HG03175 (cell line): ENCODE results near the gene PLEKHA6.
A peak's percentile ranks its signal among the peaks of the same experiment; 100 is the strongest.

Experiments used
- ATAC-seq: cut with Tn5 transposase; IDR thresholded peaks from one replicate; pipeline ENCODE4 v1.9.1; 2021; ENCODE audit warnings: mild to moderate bottlenecking, moderate library complexity; ENCODE audit not compliant: unreplicated experiment

PLEKHA6 gene

DNA sequence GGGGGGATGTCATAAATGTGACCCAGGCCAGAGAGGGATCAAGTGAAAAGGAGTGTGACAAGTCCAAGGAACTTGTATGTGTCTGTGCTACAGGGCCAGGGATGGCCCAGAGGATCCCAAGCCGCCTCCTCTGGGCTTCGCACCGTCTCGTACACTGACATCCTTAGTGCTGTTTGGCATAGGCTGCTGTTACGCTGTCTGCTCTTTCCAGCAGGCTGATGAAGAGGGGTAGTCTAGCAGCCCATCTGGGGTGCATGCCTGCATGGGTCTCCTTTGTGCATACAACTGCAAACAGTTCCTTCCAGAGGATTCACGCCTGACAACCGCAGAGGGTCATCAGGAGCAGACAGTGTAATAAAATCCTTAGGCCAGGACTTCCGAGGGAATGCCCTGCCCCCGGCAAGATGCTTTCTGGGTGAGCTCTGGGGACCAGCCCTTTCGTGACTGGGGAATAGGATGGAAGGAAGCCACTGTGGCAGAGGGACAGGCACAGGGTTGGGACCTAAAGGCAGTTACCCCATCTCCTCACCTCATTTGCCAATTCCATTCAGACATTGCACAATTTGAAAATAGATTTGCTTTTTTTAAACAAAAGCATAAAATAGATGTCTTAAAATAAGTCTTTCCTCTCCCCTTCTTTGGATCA is 139.6 kb downstream of the PLEKHA6 start:
- no peak for ATAC-seq

- ATAC-seq, result no peak
Observed at GRCh38 chr1:204218552-204218951, 141.2 kb downstream of the PLEKHA6 start.

- no peak for ATAC-seq
Observed at GRCh38 chr1:204217648-204218000, 142.1 kb downstream of the PLEKHA6 start.

- no peak for ATAC-seq
Observed at GRCh38 chr1:204216880-204217647, 142.7 kb downstream of the PLEKHA6 start.

DNA sequence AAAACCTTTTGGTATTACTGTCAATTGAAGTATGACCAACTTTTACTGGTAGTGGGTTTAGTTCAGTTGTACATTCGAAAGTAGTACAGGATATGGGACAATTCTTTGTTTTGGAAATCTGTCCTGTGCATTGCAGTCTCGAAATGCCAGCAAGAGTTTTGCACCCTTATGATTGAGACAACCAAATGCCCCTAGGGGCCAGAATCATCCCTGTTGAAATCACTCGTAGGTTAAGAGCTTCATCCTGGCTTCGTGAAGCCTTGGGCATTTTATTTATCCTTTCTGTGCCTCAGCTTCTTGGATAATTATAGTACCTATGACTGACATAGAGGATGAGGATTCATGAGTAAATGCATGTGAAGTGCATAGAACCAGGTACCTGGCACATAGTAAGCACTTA is 143.5 kb downstream of the PLEKHA6 start:
- no peak for ATAC-seq

GRCh38 chr1:204213668-204214662 is 145.8 kb downstream of the PLEKHA6 start, which contains the start of gene GOLT1A:
Gene GOLT1A (minus strand): TSS chr1:204213988. CDS start chr1:204213906, 82 bp downstream.
- ATAC-seq, result peak; percentile 80

DNA sequence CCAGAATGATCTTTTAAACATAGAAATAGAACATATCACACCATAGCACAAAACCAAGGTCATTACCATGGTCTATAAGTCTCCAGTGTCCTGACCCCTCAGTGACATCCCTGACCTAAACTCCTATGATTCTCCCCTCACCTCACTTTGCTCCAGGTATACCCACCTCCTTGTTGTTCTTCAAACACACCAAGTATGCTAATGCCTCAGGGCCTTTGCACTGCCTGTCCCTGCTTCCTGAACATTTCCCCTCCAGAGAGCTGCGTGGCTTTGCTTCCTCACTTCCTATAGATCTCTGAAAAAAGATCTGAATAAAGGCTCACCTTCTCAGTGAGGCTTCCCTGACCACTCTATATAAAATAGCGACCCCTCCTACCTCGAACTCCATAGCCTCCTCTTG is 147.0 kb downstream of the PLEKHA6 start:
- no peak for ATAC-seq

- no peak for ATAC-seq
Observed at GRCh38 chr1:204211046-204211445, 148.7 kb downstream of the PLEKHA6 start.

DNA sequence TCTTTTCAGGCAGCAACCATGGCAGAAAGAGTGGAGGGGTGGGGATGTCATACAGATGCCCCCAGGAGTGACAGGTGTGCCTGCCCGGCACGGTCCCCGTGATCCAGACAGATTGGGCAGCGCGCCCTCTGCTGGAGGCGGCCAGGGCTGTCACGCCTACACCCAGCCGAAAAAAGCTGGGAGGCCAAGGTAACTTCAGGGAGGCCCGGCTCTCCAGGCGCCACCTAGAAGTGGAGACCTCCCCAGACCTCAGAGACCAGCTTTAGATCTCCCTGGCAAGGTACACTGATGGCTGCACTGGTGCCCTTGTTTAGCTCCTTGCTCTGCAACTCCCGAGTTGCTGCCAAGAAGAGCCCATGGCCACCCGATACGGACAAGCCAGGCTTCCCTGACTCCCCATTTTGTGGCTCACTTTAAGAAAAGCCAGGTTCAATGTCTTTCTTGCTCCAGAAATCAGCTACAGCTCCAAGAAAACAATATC is 152.6 kb downstream of the PLEKHA6 start:
- peak; percentile 60 for ATAC-seq

- no peak for ATAC-seq
Observed at GRCh38 chr1:204206121-204206520, 153.6 kb downstream of the PLEKHA6 start.

DNA sequence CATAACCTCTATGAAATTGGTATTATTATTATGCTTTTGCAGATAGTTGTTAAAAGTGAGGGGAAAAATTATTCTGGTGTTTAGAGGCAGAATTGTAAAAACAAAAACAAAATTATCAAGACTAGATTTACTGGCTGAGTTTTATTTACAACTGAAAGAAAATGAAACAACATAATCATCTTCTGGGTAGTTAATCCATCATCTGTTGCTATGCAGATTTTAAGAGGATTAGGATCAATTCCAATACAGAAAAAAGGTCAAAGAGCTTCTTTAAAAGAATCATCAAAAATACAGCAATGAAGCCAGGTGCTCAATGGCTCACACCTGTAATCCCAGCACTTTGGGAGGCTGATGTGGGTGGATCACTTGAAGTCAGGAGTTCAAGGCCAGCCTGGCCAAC is 154.2 kb downstream of the PLEKHA6 start:
- ATAC-seq, result no peak

- no peak for ATAC-seq
Observed at GRCh38 chr1:204204944-204205343, 154.8 kb downstream of the PLEKHA6 start.

- ATAC-seq, result no peak
Observed at GRCh38 chr1:204203206-204203767, 156.4 kb downstream of the PLEKHA6 start.

DNA sequence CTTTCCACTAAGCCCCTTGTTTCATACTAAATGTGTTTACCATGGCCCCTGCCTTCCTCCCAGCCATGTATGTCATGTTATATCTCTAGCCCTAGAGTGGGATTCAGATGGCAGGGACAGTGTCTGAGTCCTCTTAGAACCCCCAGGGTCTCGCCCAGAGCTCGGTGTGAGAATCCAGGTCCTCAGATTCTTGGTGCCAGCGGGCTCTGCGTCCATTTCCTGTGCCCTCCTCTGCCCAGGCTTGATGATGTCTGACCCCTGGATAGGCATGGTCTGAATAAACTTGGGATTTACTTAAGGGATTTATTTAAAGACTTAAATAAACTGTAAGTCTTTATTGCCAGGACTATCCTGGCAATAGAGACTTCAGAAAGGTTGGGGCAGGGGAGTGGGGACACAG is 157.2 kb downstream of the PLEKHA6 start:
- ATAC-seq, result no peak

DNA sequence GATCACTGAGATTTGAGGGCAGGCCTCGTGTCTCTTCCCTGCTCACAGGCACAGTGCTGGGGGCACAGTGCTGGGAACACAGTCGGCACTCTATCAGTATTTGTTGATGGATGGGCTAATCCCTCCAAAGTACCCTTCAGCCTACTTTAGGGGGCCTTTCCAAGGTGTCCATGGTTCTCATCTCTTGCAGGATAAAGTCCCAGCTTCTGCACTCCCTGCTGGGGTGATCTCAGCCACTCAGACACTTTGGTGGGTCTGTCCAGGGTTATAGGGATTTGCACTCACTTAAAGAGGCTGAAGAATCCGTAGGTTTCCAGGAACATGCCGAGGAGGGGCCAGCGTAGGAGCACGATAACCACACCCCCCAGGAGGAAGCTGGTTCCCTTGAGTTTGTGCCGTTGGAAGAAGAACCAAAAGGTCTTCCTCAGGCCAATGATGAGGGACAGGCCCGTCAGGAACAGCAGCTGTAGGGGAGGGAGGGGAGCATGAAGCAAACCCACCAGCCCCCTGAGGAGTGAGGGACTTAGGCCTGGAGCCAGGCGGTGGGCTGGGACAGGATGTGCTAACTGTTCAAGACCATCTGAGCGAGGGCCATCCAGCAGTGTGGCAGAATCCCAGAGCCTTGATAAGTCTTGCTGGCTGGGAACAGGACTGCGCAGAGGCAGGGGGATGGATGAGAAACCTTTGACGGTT is 158.2 kb downstream of the PLEKHA6 start:
- ATAC-seq, result no peak

GRCh38 chr1:204199579-204199978 is 160.2 kb downstream of the PLEKHA6 start:
- ATAC-seq, result no peak

DNA sequence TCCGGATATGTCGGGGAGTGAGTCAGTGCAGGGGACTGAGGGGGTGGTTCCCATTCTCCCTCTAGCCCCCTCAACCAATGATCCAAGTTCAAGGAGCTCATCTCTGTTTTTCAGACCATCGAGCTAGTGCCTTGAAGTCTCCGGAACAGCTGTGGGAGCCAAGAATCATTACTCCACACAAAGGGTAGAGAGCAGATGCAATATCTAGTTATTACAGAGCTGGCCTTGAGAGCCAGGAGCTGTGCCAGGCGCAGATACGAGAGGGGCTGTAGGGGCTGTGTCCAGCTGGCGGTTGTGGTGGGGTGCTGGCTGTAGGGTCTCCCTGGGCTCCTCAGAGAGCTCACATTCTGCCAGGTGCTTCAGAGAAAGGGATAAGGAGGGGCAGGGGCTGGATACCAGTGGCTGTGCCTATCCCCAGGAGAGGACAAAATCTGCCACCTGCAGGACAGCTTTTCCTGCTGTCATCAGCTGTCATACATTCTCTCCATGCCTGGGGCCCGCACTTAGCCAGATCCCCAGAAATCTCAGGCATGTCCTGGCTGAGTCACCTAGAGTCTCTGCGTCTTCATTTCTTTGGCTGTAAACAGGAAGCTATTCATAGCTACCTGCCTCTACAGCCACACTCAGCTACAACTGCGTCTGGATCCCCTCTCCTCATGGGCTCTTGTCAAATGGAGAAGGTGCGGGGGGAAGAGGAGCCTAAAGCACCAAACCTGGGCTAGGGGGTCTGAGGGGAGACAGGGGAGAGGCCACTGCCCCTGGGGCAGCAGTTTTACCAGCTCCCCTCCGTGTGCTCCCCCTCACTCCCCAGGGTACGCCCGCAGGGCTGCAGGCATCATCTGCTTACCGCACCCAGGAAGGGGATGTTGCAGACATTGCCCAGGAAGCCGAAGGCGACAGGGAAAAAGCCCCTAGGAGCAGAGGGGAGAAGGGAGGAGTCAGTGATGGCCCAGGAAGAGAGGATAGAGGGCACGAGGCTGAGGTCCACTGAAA is 161.1 kb downstream of the PLEKHA6 start:
- ATAC-seq, result no peak

DNA sequence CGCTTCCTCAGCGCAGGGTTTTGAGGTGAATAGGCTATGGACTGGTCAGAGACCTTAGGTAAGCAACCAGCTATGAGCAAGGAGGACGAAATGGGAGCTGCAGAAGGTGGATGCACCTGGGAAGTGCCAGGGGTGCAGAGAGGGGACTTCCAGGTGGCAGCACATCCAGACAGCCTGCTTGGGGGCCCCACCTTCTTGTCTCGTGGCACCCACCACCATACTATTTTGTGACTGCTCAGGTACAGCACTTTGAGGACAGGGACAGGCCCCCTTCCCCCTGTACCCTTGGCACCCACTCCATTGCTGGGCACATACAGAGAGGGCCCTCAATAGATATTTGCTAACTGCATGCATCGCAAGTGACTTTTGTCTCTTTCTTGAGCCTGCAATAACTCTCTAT is 162.7 kb downstream of the PLEKHA6 start:
- ATAC-seq, result no peak
